SU-DHL-6 (cell line): ENCODE measurements around the gene AIG1.

ENCODE experiments used
- CTCF ChIP-seq: fragments of 200-600 bp; sonication (generic); IDR thresholded peaks from one replicate; pipeline ENCODE4 v1.5.1; 2017; ENCODE audit warnings: antibody characterized with exemption, mild to moderate bottlenecking, low read length, moderate library complexity; ENCODE audit not compliant: insufficient read depth, poor library complexity, severe bottlenecking
- EZH2phosphoT487 ChIP-seq: fragments of 200-600 bp; sonication (generic), shearing (Covaris generic); conservative IDR thresholded peaks from 2 replicates; pipeline ENCODE4 v1.6.1; 2018; ENCODE audit warnings: mild to moderate bottlenecking, antibody characterized with exemption, low read length, moderate library complexity, mixed read lengths

GRCh38 chr6:143159001-143159400 is 98.3 kb downstream of the AIG1 start:
- TF ChIP-seq CTCF (no peak), EZH2phosphoT487 (no peak)
